KOPT-K1 (cell line): ENCODE data around the gene NCF4.

Source experiments
- H3K27ac ChIP-seq: fragments of 200-600 bp; sonication (generic); 2 replicates; pipeline ENCODE4 v1.5.1; 2016; ENCODE audit warnings: antibody characterized with exemption, mild to moderate bottlenecking, low read depth, low read length; ENCODE audit not compliant: poor library complexity, severe bottlenecking
- H3K36me3 ChIP-seq: fragments of 200-600 bp; sonication (generic); 2 replicates; pipeline ENCODE4 v1.5.1; 2017; ENCODE audit warnings: antibody characterized with exemption, mild to moderate bottlenecking, low read length, moderate library complexity; ENCODE audit not compliant: insufficient read depth
- H3K9me3 ChIP-seq: fragments of 200-600 bp; sonication (generic); 2 replicates; pipeline ENCODE4 v1.5.1; 2017; ENCODE audit warnings: antibody characterized with exemption, low read length, mild to moderate bottlenecking; ENCODE audit not compliant: insufficient read depth, poor library complexity, severe bottlenecking

Gene NCF4

DNA sequence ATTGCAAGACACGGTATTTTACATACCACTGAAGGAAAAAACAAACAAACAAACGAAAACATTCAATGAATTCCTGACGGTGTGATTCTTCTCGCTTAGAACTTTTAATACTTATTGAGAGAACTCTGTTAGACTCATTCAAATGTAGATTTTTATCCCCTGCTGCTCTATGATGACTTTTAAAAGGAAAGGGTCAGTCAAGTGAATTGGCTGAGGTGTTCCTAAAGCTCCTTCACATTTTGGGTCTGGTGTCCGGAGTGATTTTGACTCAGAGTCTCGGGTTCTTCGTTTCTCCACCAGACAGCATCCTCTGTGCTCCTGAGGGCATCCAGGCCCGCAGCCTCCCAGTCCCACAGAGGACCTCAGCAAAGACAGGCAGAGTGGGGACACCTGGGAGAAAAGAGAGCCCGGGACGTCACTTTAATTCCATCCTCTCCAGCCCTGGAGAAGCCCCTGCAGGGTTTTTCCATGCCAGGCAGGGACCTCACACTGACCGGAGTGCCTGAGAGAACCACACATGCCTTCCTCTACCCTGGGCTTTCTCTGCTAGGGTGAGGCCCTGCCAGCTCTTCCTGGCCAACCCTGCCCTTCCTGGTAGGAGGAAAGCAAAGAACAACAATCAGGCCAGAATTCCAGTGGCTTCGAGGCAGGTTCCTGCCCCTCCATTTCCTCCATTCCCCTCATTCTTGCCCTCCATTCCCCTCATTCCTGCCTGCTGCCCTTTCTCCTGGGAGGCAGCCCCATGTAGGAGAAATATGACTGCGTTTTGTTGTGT lies 51.3 kb downstream of the NCF4 start:
- Histone ChIP-seq H3K27ac (no peak overlapping the region), H3K9me3 (no peaks in the 10 kb centered on the region), H3K36me3 (no peaks in the 10 kb centered on the region)

GRCh38 chr22:36912694-36913426 lies 52.1 kb downstream of the NCF4 start:
- Histone ChIP-seq H3K9me3 (no peaks in the 10 kb centered on the region), H3K27ac (no peak overlapping the region), H3K36me3 (no peaks in the 10 kb centered on the region)

- no peak within 1 kb of the TSS for H3K27ac ChIP-seq
- peaks cover 1% of the 10 kb centered on the region for H3K9me3 ChIP-seq
- H3K36me3 ChIP-seq: no peaks in the 10 kb centered on the region
These were observed 52.9 kb downstream of the NCF4 start, which contains the start of gene CSF2RB for GRCh38 chr22:36913427-36914389. Gene CSF2RB, plus strand, starts transcription at chr22:36913628. Its CDS starts 8,580 bp downstream, at chr22:36922208.

- H3K27ac ChIP-seq: no peak overlapping the region
- no peaks in the 10 kb centered on the region for H3K36me3 ChIP-seq
- H3K9me3 ChIP-seq: peaks cover 3% of the 10 kb centered on the region
These were observed 53.6 kb downstream of the NCF4 start for GRCh38 chr22:36914390-36914752.

DNA sequence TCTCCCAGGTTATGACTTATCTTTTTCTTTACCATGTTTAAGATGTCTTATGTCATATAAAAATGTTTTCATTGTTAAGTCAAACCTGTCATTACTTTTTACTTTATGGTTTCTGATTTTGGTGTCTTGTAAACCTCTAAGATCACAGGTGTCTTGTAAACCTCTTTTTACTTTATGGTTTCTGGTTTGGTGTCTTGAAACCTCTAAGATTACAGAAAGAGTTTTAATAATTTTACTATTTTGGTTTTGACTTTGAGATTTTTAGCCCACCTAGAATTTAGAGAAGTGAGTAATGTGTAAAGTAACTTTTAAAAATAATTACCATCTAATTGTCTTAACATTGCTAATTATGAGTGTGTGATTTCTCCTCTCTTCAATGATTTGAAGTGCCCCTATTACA lies 55.2 kb downstream of the NCF4 start:
- peaks cover 3% of the 10 kb centered on the region for H3K9me3 ChIP-seq
- H3K36me3 ChIP-seq: no peaks in the 10 kb centered on the region
- H3K27ac ChIP-seq: no peak overlapping the region

DNA sequence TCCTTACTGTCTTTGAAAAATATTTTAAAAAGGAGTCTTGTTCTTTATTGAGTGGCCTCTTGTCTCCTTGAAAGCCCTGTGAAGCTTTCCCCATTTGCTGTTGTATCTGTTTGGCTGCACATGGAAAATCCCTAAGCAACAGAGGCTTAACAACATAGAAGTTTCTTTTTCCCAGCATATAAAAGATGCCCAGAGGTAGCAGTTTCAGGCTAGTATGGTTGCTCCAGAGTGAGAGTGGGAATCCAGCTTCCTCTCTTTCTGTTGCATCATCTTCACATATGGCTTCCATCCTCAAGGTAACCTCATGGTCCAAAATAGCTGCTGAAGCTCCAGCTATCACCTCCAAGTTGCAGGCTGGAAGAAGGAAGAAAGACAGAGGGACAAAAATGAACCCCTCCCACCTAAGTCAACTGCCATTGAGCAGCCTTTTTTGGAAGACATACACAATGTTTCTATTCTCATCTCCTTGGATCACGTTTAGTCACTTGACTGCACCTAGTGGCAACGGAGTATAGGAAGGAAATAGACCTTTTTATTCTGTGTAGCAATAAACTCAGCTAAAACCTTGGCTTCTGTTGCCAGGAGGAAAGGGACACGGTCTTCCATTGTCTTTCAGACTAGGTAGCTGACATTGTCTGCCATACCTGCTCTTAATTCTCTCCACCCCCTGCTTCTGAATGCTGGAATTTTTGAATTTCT lies 57.9 kb downstream of the NCF4 start:
- Histone ChIP-seq H3K36me3 (no peaks in the 10 kb centered on the region), H3K9me3 (peaks cover 3% of the 10 kb centered on the region), H3K27ac (no peak overlapping the region)

DNA sequence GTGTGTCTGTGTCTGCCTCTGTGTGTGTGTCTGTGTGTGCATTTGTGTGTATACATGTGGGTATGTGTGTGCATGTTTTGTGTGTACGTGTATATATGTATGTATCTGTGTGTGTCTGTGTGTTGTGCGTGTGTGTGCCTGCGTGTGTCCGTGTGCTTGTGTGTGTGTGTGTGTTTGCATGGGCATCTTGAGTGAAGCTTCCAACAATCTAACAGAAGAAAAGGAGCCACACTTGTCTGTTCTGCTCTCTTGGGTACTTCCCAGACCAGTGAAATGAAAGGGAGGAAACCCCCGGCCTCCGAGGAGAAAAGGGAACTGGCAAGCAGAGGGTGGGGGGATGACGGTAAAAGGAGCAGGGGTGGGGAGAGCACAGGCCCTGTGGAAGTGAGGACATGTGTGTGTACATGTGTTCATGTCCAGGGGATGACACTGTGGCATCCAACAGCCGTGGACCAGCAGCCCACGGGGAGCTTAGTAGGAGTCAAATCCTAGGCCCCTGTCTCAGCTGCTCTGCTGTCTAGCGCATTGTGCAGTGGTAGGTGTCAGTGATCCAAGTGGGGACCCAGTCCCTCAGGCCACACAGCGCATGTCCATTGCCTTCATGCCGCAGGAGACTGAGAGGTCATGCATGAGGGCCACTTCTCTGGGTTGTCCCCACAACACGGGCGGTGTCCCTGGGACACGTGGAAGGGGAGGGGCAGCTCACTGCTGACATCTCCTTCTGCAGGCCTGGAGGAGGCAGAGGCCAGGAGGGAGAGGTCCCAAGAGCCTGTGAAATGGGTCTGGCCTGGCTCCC lies 60.7 kb downstream of the NCF4 start:
- H3K9me3 ChIP-seq: peaks cover 3% of the 10 kb centered on the region
- no peak overlapping the region for H3K27ac ChIP-seq
- no peaks in the 10 kb centered on the region for H3K36me3 ChIP-seq

DNA sequence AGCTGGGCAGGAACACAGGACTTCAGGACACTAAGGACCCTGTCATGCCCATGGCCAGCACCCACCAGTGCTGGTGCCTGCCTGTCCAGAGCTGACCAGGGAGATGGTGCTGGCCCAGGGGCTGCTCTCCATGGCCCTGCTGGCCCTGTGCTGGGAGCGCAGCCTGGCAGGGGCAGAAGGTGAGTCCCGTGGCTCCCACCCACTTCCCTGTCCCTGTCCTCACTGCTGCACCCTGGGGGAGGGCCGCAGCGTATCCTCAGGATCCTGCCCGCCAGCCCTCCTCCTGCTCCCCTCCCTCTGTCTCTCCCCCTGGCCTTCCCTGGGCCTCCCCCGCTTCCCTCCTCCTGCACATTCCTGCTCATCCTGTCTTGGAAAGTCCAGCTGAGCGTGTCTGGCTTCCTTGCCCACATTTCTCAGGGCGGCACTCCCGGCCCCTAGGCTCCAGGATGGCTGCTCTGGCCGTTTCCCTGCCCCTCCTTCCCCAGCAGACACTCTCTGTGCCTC lies 61.4 kb downstream of the NCF4 start:
- no peaks in the 10 kb centered on the region for H3K36me3 ChIP-seq
- H3K9me3 ChIP-seq: peaks cover 3% of the 10 kb centered on the region
- H3K27ac ChIP-seq: no peak overlapping the region

- Histone ChIP-seq H3K36me3 (no peaks in the 10 kb centered on the region), H3K27ac (no peak overlapping the region), H3K9me3 (peaks cover 3% of the 10 kb centered on the region)
These were observed 61.9 kb downstream of the NCF4 start for GRCh38 chr22:36922711-36923110.

DNA sequence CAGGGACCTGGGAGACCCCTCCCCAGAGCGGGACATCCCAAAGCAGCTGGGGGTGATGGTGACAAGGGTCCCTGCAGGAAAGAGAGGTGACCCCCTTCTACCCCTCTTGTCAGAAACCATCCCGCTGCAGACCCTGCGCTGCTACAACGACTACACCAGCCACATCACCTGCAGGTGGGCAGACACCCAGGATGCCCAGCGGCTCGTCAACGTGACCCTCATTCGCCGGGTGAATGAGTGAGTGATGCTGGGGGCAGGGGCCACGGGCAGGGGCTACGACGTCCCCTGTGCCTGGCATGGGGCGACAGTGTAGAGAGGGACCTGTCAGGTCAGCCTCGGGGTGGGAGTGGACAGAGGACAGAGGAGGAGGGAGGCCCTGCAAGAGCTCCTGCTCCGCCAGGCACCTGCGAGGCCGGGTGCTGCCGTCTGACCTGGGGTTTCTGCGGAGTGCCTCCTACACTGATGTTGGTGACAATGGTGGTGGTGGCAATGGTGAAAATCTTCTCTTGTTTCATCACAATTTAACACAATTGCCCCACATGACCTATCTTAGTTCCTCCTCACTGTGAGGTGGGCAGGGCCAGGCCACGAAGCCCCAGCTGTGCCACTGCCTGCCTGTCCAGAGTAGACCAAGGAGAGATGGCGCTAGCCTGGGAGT lies 62.5 kb downstream of the NCF4 start:
- H3K27ac ChIP-seq: no peak overlapping the region
- H3K36me3 ChIP-seq: no peaks in the 10 kb centered on the region
- peaks cover 3% of the 10 kb centered on the region for H3K9me3 ChIP-seq

- Histone ChIP-seq H3K36me3 (no peaks in the 10 kb centered on the region), H3K9me3 (no peaks in the 10 kb centered on the region)
These were observed 63.4 kb downstream of the NCF4 start for GRCh38 chr22:36924151-36924698.

GRCh38 chr22:36925388-36926290 lies 64.8 kb downstream of the NCF4 start:
- H3K27ac ChIP-seq: no peak overlapping the region
- H3K36me3 ChIP-seq: no peaks in the 10 kb centered on the region

More at GRCh38 chr22:36924151-36924698, 63.4 kb downstream of the NCF4 start:
- no peak overlapping the region for H3K27ac ChIP-seq

More at GRCh38 chr22:36925388-36926290, 64.8 kb downstream of the NCF4 start:
- H3K9me3 ChIP-seq: no peaks in the 10 kb centered on the region
